ENCODE results near the gene HHLA2. TPM values are rescaled to one million over a fixed set of nuclear protein-coding genes. Genes with fewer than 3 reads are reported as not detected.
A peak's percentile ranks its signal among the peaks of the same experiment; 100 is the strongest.

Gene HHLA2
- polyA plus RNA-seq, 4 donors: 13.3 to 25.6 (median 17.5) TPM

- no peak for DNase-seq (ENCODE audit: low read depth in 4 of 4, low spot score in 2 of 4)
These were observed 92.1 kb downstream of the HHLA2 start for GRCh38 chr3:108388136-108389132.

GRCh38 chr3:108389372-108389771 lies 93.0 kb downstream of the HHLA2 start:
- DNase-seq (ENCODE audit: low read depth in 4 of 4, low spot score in 2 of 4): no peak

- DNase-seq (ENCODE audit: low read depth in 4 of 4, low spot score in 2 of 4): no peak
These were observed 95.7 kb downstream of the HHLA2 start for GRCh38 chr3:108391917-108392593.

DNA sequence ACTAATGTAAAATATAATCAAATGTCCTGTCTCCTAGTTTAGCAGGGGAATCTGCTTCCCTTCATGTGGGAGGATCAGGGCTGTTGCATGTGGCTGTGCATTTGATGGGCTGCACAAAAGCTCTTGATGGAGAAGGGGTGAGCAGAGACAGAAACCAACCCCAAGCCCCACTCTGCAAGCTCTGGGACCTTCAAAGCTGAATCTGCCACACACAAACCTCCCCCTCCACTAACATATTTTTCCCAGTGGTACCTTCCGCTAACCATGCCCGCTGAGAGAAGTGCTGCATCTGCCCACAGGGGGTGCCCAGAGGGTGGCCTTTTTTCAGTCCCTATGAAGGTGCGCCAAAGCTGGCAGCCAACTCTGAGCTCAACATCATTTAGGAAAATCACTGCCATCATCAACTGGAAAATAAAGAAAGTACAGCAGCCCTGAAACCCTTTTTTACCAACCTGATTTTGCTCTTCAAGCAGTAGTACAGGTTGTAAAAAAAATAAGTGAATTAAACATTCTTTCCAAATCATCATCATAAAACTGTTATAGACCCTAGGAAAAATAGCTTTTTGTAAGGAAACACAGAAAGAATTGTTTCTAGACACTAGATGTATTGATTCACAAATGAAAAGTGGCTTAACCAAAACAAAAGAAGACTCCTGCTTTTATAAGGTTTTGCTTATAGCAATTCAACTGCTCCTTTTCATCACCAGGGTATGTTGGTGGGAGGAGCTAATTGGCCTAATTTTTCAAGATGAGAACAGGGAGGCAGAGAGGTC lies 97.0 kb downstream of the HHLA2 start:
- no peak for DNase-seq (ENCODE audit: low read depth in 4 of 4, low spot score in 2 of 4)

- DNase-seq (ENCODE audit: low read depth in 4 of 4, low spot score in 2 of 4): no peak
These were observed 97.7 kb downstream of the HHLA2 start for GRCh38 chr3:108394016-108394415.

- no peak for DNase-seq (ENCODE audit: low read depth in 4 of 4, low spot score in 2 of 4)
These were observed 98.2 kb downstream of the HHLA2 start for GRCh38 chr3:108394563-108394962.

DNA sequence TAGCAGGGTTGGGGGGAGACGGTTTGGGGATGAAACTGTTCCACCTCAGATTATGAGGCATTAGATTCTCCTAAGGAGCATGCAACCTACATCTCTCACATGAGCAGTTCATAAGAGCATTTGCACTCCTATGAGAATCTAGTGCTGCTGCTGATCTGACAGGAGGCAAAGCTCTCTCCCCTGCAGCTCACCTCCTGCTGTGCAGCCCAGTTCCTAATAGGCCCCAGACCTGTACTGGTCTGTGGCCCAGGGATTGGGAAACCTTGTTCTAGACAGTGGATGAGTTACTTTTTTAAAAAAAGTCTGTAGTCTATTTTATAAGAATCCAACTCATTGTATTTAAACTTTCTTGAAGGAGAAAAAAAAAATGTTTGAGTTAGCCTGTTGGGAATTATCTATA lies 100.0 kb downstream of the HHLA2 start:
- no peak for DNase-seq (ENCODE audit: low read depth in 4 of 4, low spot score in 2 of 4)

- DNase-seq (ENCODE audit: low read depth in 4 of 4, low spot score in 2 of 4): no peak
These were observed 102.2 kb downstream of the HHLA2 start for GRCh38 chr3:108398510-108398909.

- no peak for DNase-seq (ENCODE audit: low read depth in 4 of 4, low spot score in 2 of 4)
These were observed 105.5 kb downstream of the HHLA2 start for GRCh38 chr3:108401836-108402235.

DNA sequence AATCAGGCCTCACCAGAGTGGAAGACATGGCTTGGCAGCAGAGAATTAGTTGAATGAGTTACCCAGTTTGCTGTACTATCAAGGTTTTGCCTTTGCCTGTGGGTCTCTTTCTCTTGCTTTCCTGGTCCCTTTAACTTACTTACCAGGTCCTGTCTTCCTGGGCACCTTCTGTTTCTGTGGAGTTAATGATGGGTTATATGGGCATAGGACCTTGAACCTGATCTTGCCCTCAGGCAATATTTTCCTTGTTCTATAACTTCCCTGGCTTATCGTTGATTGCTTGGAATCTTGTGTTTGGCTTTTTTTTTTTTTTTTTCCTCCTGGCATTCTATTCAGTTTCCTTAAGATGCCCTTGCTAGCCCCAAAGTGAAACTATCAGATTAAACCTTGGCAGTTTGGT lies 106.8 kb downstream of the HHLA2 start:
- no peak for DNase-seq (ENCODE audit: low read depth in 4 of 4, low spot score in 2 of 4)

DNA sequence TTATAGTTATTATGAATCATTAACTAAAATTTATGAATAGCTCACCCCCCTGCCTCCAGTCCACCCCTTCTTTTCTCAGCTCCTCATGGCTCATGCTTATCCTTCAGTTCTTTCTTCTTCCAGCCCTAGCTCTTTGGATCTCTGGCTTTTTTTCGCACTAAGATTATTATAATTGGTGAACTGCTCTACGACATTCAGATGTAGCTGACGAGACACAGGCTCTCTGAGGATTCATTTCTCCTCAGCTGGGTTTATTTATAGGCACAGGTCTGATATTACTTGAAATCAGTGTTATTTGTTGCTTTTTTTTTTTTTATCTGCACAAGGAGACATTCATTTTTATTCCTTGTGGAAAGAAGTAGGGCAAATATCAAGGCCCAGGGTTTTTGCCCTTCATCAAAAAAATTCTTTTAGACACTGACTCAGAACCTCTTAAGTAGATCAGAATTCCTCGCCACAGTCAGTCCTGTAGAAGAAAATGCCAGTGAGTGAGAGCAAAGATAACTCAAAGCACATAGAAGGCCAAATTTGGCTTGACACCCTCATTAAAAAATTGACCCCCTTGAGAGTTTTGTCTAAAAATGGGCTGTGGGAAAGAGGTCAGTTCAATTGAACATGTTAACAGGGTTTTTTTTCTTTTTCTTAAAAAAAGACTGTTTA lies 107.5 kb downstream of the HHLA2 start:
- no peak for DNase-seq (ENCODE audit: low read depth in 4 of 4, low spot score in 2 of 4)

- no peak for DNase-seq (ENCODE audit: low read depth in 4 of 4, low spot score in 2 of 4)
These were observed 108.0 kb downstream of the HHLA2 start for GRCh38 chr3:108404368-108404767.

DNA sequence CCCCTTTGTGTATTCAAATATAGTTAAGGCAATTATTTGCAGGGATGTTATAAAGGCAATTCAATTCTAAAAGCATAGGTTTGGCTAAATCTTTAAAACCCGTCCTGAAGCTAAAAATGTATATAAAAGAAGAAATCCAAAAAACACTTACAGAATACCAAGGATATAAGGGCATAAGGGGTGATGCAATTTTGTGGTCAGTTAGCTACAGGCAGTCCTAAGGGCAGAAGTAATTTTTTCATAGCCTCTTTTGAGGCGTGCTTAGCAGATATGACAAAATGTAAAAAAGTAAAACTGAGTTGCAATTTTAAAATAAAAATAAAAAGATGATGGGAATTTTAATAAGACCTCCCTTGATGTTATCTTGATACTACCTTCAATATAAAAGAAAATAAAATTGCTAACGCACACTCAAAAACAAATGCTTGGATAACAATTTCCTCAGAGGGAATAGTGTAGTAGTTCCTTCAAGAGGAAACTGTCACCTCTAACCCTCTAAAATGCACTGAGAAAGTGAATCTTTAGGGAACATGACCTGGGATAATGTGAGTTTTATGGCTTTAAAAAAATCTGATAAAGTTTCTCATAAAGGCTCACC lies 109.8 kb downstream of the HHLA2 start:
- no peak for DNase-seq (ENCODE audit: low read depth in 4 of 4, low spot score in 2 of 4)

DNA sequence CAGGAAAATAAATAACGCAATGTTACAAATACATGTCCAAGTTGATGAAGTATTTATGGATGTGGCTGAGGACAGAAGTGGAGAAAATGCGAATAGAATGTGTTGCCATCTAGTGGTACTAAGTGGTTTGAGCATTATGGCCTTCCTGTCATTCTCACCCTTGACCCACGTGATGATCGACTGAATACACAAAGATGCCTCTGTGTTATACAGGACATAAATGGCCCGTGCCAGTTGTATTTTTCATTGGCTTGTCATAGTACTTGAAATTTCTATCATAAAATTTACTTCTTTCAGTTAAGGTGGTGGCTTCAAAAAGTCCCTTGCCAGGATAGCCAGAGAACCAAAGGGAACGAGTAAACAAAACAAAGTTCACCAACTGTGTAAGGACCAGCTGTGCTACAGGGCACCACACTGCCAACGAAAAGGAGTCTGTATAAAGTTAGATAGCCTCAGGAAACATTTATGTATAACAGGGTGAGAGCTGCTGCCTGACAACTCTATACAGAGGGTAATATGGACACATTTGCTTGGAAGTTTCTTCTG lies 110.4 kb downstream of the HHLA2 start:
- DNase-seq (ENCODE audit: low read depth in 4 of 4, low spot score in 2 of 4): peak in 2 of 4 donors; percentile 7 to 24

DNA sequence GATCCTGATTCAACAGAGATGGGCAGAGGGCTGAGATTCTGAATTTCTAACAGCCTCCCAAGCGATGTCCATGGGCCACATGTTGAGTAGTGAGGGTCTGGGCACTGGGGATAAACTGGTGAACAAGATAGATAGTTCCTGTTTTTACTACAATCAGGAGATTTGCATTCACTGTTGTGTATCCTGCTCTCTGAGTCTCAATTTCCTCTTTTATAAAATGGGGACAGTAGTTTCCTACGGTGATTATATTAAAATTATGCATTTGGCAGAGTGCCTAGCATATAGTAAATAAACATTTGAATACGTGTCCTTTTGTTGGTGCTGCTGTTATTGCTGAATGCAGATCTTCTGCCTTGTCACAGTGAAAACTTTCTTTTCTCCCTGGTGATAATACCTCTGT lies 111.5 kb downstream of the HHLA2 start:
- no peak for DNase-seq (ENCODE audit: low read depth in 4 of 4, low spot score in 2 of 4)

- no peak for DNase-seq (ENCODE audit: low read depth in 4 of 4, low spot score in 2 of 4)
These were observed 112.8 kb downstream of the HHLA2 start for GRCh38 chr3:108408883-108409799.

GRCh38 chr3:108409800-108410178 lies 113.4 kb downstream of the HHLA2 start:
- DNase-seq (ENCODE audit: low read depth in 4 of 4, low spot score in 2 of 4): no peak

DNA sequence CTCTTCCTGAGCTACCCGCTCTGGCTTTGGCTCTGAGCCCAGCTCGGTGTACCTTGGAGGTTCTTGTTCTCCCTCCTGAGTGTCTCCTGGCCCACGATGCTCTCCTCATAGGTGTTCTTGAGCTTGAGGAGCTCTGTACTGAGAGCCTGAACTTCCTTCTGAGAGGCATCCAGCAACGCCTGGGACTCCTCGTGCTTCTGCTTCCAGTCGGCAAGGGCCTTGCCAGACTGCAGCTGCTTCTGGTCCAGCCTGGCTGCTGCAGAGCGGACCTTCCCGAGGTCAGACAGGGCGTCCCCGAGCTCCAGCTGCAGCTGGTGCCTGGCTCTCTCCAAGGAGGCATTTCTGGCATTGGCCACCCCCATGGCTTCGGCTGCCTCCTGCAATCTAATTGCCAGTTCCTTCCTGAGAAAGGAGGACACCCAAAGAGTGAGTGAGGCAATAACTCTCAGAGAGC lies 114.2 kb downstream of the HHLA2 start:
- no peak for DNase-seq (ENCODE audit: low read depth in 4 of 4, low spot score in 2 of 4)
